ENCODE measurements around the gene AGAP2.

- TF ChIP-seq TAF1 (IDR thresholded peaks at IDR 0.05; ENCODE audit: borderline replicate concordance, low read depth, low read length) (no peak), POLR2AphosphoS5 (IDR thresholded peaks at IDR 0.05; ENCODE audit: low read depth, low read length) (no peak)
Observed at GRCh38 chr12:57775044-57775443, 36.5 kb upstream of the AGAP2 start.

Data from GM12892 (cell line).